Thoracic aorta (tissue), 2 donors: ENCODE results near the gene AOX1. TPM values are rescaled to one million over a fixed set of nuclear protein-coding genes. Genes with fewer than 3 reads are reported as not detected.
A peak's percentile ranks its signal among the peaks of the same experiment; 100 is the strongest.
"Not testable (repeated sequence)": the region's sequence is repeated elsewhere in the genome, so short reads cannot be mapped to it uniquely, and the experiment has no call there.

Source experiments
- ATAC-seq: fragments of 150-250 bp; one replicate; pipeline ENCODE4 v1.8.0; 2017; ENCODE audit warnings: low read depth; ENCODE audit not compliant: insufficient number of reproducible peaks, low FRiP score
- DNase-seq: peaks from one replicate; pipeline ENCODE4 v3.0.0-alpha.2; 2020; ENCODE audit warnings: low spot score
- H3K27ac ChIP-seq, 2 donors: fragments of 200-600 bp; sonication (generic); 1 replicate in 1 of 2; 2 replicates in 1 of 2; pipeline ENCODE4 v1.5.1; 2016; ENCODE audit warnings: mild to moderate bottlenecking in 2 of 2, moderate library complexity in 2 of 2
- H3K27me3 ChIP-seq: fragments of 200-600 bp; sonication (generic); replicated peaks from 2 replicates; pipeline ENCODE4 v1.6.0; 2016; ENCODE audit warnings: mild to moderate bottlenecking; ENCODE audit not compliant: insufficient read depth
- H3K36me3 ChIP-seq: fragments of 200-600 bp; sonication (generic); one replicate; pipeline ENCODE4 v1.5.1; 2016
- H3K4me1 ChIP-seq, 2 donors: fragments of 200-600 bp; sonication (generic); 1 replicate in 1 of 2; 2 replicates in 1 of 2; pipeline versions ENCODE4 v1.5.1 to v1.6.0; 2016; ENCODE audit warnings: low read depth in 2 of 2, mild to moderate bottlenecking in 1 of 2; ENCODE audit not compliant: control insufficient read depth in 1 of 2
- H3K4me3 ChIP-seq: fragments of 200-600 bp; sonication (generic); 2 replicates; pipeline ENCODE4 v1.5.1; 2016; ENCODE audit warnings: mild to moderate bottlenecking
- H3K9me3 ChIP-seq: fragments of 200-600 bp; sonication (generic); 2 replicates; pipeline ENCODE4 v1.5.1; 2016
- CTCF ChIP-seq: fragments of 200-600 bp; sonication (generic); IDR thresholded peaks from one replicate; pipeline ENCODE4 v1.5.1; 2019; ENCODE audit warnings: antibody characterized with exemption
- total RNA-seq, 2 donors: library from RNA; depleted of rRNA; stranded (reverse); fragments of >200 nt; gene quantifications; one replicate each; pipeline versions ENCODE4 v1.1.0 to v1.2.3, GENCODE V29; 2016

Gene AOX1
- total RNA-seq, 2 donors from 2014 or later, result 56.1 to 69.9 TPM

DNA sequence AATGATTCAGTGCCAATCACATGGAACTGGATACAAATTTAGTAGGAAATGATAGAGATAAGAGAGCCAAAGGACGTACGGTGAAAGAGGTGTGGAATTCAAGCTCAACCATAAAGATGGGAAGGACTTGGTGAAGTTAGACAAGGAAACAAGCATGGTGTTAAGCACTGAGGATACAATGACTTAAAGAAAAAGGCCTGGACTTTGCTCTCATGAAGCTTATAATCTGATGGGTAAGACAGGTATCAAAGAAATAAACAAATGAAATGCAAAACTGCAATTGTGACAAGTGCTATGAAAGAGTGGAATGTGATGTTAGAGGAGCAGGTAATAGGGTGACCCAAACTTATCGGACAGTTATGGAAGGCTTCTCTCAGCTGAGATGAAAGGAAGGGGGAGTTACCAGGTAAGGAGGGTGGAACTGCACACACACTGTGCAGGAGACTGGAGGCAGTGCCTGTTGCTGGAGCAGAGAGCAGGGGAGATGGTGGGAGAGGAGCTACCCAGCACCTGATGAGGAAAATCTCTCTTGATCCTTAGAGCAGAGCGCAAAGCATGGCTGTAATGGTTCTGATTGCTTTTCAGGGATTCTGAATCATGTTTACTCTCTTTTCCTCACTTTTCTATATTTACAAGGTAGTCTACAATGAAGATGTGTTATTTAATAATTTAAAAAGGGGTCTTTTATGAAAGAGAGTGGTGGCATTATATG is 118.3 kb downstream of the AOX1 start:
- no peak for ATAC-seq
- no peak for TF ChIP-seq CTCF
- no peak overlapping the region for H3K27ac ChIP-seq

DNA sequence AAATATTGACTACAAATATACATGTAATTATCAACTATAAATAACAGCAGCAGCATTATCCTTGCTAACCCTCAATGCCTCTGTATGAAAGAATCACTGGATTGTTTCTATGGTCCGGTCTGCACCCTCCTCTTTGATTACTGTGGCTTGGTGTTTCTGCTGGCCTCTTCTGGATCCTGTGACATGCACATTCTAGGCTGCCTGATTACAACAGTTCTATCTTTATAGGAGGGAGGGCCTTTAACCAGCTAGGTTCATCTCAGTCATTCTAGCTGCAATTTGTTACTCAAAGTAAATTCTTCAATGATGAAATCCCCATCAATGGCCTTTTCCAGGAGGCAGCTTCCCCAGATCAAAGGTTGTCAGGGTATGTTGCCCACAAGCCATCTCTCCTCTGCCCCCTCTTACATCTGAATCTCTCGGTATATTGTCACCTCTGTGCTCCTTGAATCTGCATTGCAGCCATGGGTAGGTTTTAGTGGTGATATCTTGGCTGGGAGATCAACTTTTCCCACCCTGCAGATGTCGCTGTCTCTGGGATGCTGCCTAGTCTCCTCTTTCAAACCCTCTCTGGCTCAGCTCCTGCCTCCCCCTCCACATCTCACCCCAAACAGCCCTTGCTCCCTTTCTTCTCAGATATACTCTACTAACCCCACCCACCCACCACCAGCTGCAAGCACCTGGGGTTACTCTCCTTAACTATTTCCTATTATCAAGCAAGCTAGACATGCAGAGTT is 119.7 kb downstream of the AOX1 start:
- TF ChIP-seq CTCF, result no peak
- Histone ChIP-seq H3K9me3 (no peaks in the 10 kb centered on the region), H3K27me3 (no peaks in the 10 kb centered on the region), H3K4me3 (no peak overlapping the region), H3K4me1 (no peaks in the 10 kb centered on the region), H3K27ac (no peak overlapping the region), H3K36me3 (no peaks in the 10 kb centered on the region)
- DNase-seq (no peak), ATAC-seq (no peak)

More for the DNA sequence above, 118.3 kb downstream of the AOX1 start:
- Histone ChIP-seq H3K27me3 (no peaks in the 10 kb centered on the region), H3K36me3 (no peaks in the 10 kb centered on the region), H3K4me1 (no peaks in the 10 kb centered on the region), H3K9me3 (no peaks in the 10 kb centered on the region), H3K4me3 (no peak overlapping the region)
- DNase-seq, result no peak

GRCh38 chr2:200708943-200709342 is 123.1 kb downstream of the AOX1 start:
- no peaks in the 10 kb centered on the region for H3K9me3 ChIP-seq
- no peak for DNase-seq
- H3K27ac ChIP-seq, result no peak overlapping the region
- no peak for ATAC-seq
- H3K4me1 ChIP-seq, result no peaks in the 10 kb centered on the region
- no peaks in the 10 kb centered on the region for H3K36me3 ChIP-seq
- H3K4me3 ChIP-seq, result no peak overlapping the region
- H3K27me3 ChIP-seq, result no peaks in the 10 kb centered on the region
- no peak for TF ChIP-seq CTCF

DNA sequence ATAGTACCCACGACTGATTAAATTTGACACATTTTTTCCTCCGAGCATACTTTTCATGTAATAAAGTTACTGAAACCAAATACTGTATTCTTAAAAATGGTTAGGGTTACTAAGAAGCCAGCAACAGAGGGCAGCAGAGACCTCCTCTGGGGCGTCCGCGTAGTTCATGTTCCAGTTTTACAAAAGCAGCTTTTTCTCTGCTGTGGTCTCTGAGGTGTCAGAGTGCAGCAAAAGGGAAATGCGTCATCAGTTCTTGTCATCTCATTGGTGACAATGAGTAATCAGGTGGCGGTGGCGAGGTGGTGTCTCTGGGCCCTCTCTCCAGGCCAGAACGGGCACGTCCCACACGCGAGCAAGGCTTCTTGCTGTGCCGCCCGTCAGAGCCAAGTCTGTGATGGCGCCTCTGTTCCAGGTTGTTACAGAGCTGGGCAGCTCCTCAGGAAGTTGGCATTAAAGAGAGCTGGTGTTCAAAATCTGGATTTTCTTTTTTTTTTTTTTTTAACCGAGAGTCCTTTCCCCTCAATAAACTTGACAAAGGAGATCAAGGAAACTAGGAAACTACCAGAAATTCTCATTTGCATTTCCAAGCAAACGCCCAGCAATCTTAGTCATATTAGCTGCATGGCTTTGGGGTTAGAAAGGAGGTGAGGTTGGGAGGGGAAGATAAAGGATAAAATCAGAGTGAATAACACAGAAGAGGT is 127.3 kb downstream of the AOX1 start:
- Histone ChIP-seq H3K4me3 (peak overlapping the region; percentile 65), H3K27ac (peak overlapping the region; percentile 9 to 49), H3K9me3 (no peaks in the 10 kb centered on the region), H3K27me3 (no peaks in the 10 kb centered on the region), H3K4me1 (no peaks in the 10 kb centered on the region), H3K36me3 (no peaks in the 10 kb centered on the region)
- TF ChIP-seq CTCF, result peak; percentile 74
- ATAC-seq (peak; percentile 97), DNase-seq (peak; percentile 81)

DNA sequence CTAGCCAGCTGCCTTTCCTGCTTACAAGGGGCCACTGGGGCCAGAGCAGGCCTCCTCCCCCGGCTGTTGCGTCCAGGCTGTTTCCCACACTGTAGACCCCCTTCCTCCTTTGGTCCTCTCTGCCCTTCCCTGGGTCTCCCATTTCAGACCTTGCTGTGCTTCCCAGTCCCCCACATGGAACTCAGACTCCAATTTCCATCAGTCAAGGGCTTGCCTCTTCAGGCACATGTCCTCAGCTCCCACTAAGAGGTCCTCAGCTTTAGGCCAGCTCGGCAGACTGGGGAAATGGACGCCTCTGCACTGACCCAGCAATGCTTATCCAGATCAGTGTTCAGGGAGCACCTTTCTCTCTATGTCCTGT is 127.9 kb downstream of the AOX1 start:
- peak overlapping the region; percentile 9 to 49 for H3K27ac ChIP-seq
- H3K4me3 ChIP-seq, result peak overlapping the region; percentile 65
- no peak for TF ChIP-seq CTCF
- no peaks in the 10 kb centered on the region for H3K27me3 ChIP-seq
- no peaks in the 10 kb centered on the region for H3K9me3 ChIP-seq
- ATAC-seq (no peak), DNase-seq (no peak)
- H3K4me1 ChIP-seq, result no peaks in the 10 kb centered on the region
- no peaks in the 10 kb centered on the region for H3K36me3 ChIP-seq

DNA sequence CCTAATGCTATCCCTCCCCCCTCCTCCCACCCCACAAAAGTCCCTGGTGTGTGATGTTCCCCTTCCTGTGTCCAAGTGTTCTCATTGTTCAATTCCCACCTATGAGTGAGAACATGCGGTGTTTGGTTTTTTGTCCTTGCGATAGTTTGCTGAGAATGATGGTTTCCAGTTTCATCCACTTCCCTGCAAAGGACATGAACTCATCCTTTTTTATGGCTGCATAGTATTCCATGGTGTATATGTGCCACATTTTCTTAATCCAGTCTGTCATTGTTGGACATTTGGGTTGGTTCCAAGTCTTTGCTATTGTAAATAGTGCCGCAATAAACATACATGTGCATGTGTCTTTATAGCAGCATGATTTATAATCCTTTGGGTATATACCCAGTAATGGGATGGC is 129.2 kb downstream of the AOX1 start:
- not testable (repeated sequence) for H3K27ac ChIP-seq, H3K4me3 ChIP-seq, H3K27me3 ChIP-seq, ATAC-seq, H3K4me1 ChIP-seq, DNase-seq, H3K9me3 ChIP-seq, H3K36me3 ChIP-seq
